GM12873 (cell line): ENCODE data around the gene ARMC8.

Experiments
- CTCF ChIP-seq: IDR thresholded peaks from 2 replicates; pipeline ENCODE4 v1.5.1; 2012; ENCODE audit warnings: low read depth, mild to moderate bottlenecking, moderate library complexity, low read length, control low read depth; ENCODE audit not compliant: insufficient read depth; ENCODE audit errors: missing control alignments

Gene ARMC8

GRCh38 chr3:138303474-138303873, 116.4 kb downstream of the ARMC8 start:
- TF ChIP-seq CTCF = no peak

- no peak for TF ChIP-seq CTCF
These were observed 120.8 kb downstream of the ARMC8 start for GRCh38 chr3:138307899-138308298.

GRCh38 chr3:138308783-138309182, 121.7 kb downstream of the ARMC8 start:
- TF ChIP-seq CTCF = no peak

GRCh38 chr3:138310494-138310893, 123.4 kb downstream of the ARMC8 start:
- TF ChIP-seq CTCF = no peak

- TF ChIP-seq CTCF = no peak
These were observed 127.7 kb downstream of the ARMC8 start for GRCh38 chr3:138314751-138315150.

- no peak for TF ChIP-seq CTCF
These were observed 130.6 kb downstream of the ARMC8 start for GRCh38 chr3:138317687-138318086.

GRCh38 chr3:138323971-138324370, 136.9 kb downstream of the ARMC8 start:
- no peak for TF ChIP-seq CTCF
